ENCODE measurements around the gene CIITA. TPM values are rescaled to one million over a fixed set of nuclear protein-coding genes. Genes with fewer than 3 reads are reported as not detected.

CIITA gene
- total RNA-seq, 2 donors from 2014 or later: 11.7 to 16.0 TPM

GRCh38 chr16:10850478-10850850 lies 26.5 kb upstream of the CIITA start:
- no peaks in the 10 kb centered on the region for H3K4me1 ChIP-seq (replicated peaks)
- 60% methylated on average over 4 of the region's 4 CpGs for WGBS
- intact Hi-C loops (cut with DNase I): no loop called here
- no peak for DNase-seq (ENCODE audit: low spot score)
- H3K27ac ChIP-seq: no peak overlapping the region
- TF ChIP-seq POLR2AphosphoS5 (IDR thresholded peaks at IDR 0.05): no peak
- no peak for TF ChIP-seq POLR2A (IDR thresholded peaks at IDR 0.05)
- TF ChIP-seq CTCF (IDR thresholded peaks at IDR 0.05): no peak
- no peaks in the 10 kb centered on the region for H3K36me3 ChIP-seq
- no peak overlapping the region for H3K4me3 ChIP-seq
- H3K9me3 ChIP-seq: no peaks in the 10 kb centered on the region
- H3K27me3 ChIP-seq (replicated peaks; ENCODE audit: insufficient read depth): no peaks in the 10 kb centered on the region

- Histone ChIP-seq H3K27ac (no peak overlapping the region), H3K36me3 (no peaks in the 10 kb centered on the region), H3K27me3 (replicated peaks; ENCODE audit: insufficient read depth) (no peaks in the 10 kb centered on the region), H3K4me1 (replicated peaks) (no peaks in the 10 kb centered on the region), H3K4me3 (no peak overlapping the region), H3K9me3 (no peaks in the 10 kb centered on the region)
- TF ChIP-seq POLR2AphosphoS5 (IDR thresholded peaks at IDR 0.05): no peak
- no peak for TF ChIP-seq POLR2A (IDR thresholded peaks at IDR 0.05)
- no peak for TF ChIP-seq CTCF (IDR thresholded peaks at IDR 0.05)
- DNase-seq (ENCODE audit: low spot score): no peak
- intact Hi-C loops (cut with DNase I): no loop called here
- 86% methylated on average over 3 of the region's 3 CpGs for WGBS
These were observed 25.5 kb upstream of the CIITA start for GRCh38 chr16:10851512-10851911.

- Histone ChIP-seq H3K36me3 (no peaks in the 10 kb centered on the region), H3K27me3 (replicated peaks; ENCODE audit: insufficient read depth) (no peaks in the 10 kb centered on the region), H3K9me3 (no peaks in the 10 kb centered on the region), H3K4me1 (replicated peaks) (no peaks in the 10 kb centered on the region), H3K27ac (no peak overlapping the region), H3K4me3 (no peak overlapping the region)
- TF ChIP-seq POLR2AphosphoS5 (IDR thresholded peaks at IDR 0.05): no peak
- TF ChIP-seq POLR2A (IDR thresholded peaks at IDR 0.05): no peak
- TF ChIP-seq CTCF (IDR thresholded peaks at IDR 0.05): no peak
- DNase-seq (ENCODE audit: low spot score): no peak
- intact Hi-C loops (cut with DNase I): no loop called here
- 64% methylated on average over 4 of the region's 4 CpGs for WGBS
These were observed 24.7 kb upstream of the CIITA start for GRCh38 chr16:10852286-10852685.

GRCh38 chr16:10852948-10853347 lies 24.1 kb upstream of the CIITA start:
- no peaks in the 10 kb centered on the region for H3K4me1 ChIP-seq (replicated peaks)
- no peaks in the 10 kb centered on the region for H3K9me3 ChIP-seq
- H3K4me3 ChIP-seq: no peak overlapping the region
- no peak overlapping the region for H3K27ac ChIP-seq
- 80% methylated on average over 5 of the region's 5 CpGs for WGBS
- DNase-seq (ENCODE audit: low spot score): no peak
- H3K27me3 ChIP-seq (replicated peaks; ENCODE audit: insufficient read depth): no peaks in the 10 kb centered on the region
- H3K36me3 ChIP-seq: no peaks in the 10 kb centered on the region
- intact Hi-C loops (cut with DNase I): no loop called here
- TF ChIP-seq POLR2A (IDR thresholded peaks at IDR 0.05): no peak
- no peak for TF ChIP-seq POLR2AphosphoS5 (IDR thresholded peaks at IDR 0.05)
- TF ChIP-seq CTCF (IDR thresholded peaks at IDR 0.05): no peak

- H3K4me1 ChIP-seq (replicated peaks): no peaks in the 10 kb centered on the region
- WGBS: 93% methylated on average over 2 of the region's 2 CpGs
- no peak overlapping the region for H3K4me3 ChIP-seq
- DNase-seq (ENCODE audit: low spot score): no peak
- no peak overlapping the region for H3K27ac ChIP-seq
- H3K36me3 ChIP-seq: no peaks in the 10 kb centered on the region
- H3K9me3 ChIP-seq: no peaks in the 10 kb centered on the region
- intact Hi-C loops (cut with DNase I): no loop called here
- TF ChIP-seq CTCF (IDR thresholded peaks at IDR 0.05) (no peak), POLR2A (IDR thresholded peaks at IDR 0.05) (no peak), POLR2AphosphoS5 (IDR thresholded peaks at IDR 0.05) (no peak)
- H3K27me3 ChIP-seq (replicated peaks; ENCODE audit: insufficient read depth): no peaks in the 10 kb centered on the region
These were observed 21.0 kb upstream of the CIITA start for GRCh38 chr16:10856042-10856441.
